ENCODE data around the gene BCL2L12.
A peak's percentile ranks its signal among the peaks of the same experiment; 100 is the strongest.

Gene BCL2L12

GRCh38 chr19:49665036-49665350 is 740 bp upstream of the BCL2L12 start:
- no peak for FAIRE-seq

- no peak for FAIRE-seq
These were observed 349 bp downstream of the BCL2L12 start for GRCh38 chr19:49666120-49666444.

GRCh38 chr19:49667473-49667872 is 1.7 kb downstream of the BCL2L12 start:
- FAIRE-seq, result no peak

DNA sequence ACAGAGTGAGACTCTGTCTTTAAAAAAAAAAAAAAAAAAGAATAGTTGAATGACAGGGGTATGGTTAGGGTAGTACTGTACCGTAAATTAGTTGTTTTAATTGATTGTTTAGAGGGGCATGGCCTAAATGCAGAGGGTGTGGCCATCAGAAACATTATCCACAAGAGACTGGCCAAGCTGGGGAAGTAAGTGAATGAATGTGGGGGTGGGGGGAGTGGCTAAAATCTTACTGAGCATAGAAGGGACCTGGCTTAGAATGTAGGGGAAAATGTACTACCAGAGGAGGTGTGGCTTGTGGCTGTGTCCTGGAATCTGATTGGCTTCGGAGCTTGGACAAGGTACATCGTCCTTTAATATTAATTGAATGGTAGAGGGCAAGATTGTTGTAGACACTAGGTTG is 3.8 kb downstream of the BCL2L12 start:
- no peak for FAIRE-seq

- FAIRE-seq, result peak; percentile 28
These were observed 6.6 kb downstream of the BCL2L12 start for GRCh38 chr19:49672131-49672919.

- FAIRE-seq, result no peak
These were observed 10.5 kb downstream of the BCL2L12 start for GRCh38 chr19:49676136-49676783.

DNA sequence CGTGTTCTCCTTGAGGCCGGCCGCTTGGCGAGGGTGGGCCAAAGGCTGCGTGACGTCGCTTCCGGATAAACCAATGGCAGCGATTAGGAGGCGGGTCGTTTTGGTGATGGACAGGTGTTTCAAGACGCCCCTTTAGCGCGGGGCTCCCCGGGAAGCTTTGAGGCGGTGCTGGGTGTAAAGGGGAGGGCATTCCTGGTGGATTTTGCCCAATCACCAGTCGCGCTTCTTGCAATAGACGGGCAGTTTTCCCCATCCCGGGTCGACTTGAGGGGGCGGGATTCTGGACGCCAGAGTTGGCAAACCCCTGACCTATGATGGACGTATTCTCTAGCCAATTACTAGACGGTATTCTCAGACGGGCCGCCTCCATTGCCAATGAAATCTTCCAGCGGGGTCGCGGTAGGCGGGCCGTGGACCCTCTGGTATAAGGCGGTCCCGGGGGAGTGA is 11.1 kb downstream of the BCL2L12 start:
- FAIRE-seq, result peak; percentile 100

GRCh38 chr19:49677231-49677900 is 11.6 kb downstream of the BCL2L12 start, which contains the start of gene PRMT1:
Gene PRMT1, plus strand, starts transcription at chr19:49677271. Its CDS starts 10 bp downstream, at chr19:49677281.
- FAIRE-seq, result no peak

DNA sequence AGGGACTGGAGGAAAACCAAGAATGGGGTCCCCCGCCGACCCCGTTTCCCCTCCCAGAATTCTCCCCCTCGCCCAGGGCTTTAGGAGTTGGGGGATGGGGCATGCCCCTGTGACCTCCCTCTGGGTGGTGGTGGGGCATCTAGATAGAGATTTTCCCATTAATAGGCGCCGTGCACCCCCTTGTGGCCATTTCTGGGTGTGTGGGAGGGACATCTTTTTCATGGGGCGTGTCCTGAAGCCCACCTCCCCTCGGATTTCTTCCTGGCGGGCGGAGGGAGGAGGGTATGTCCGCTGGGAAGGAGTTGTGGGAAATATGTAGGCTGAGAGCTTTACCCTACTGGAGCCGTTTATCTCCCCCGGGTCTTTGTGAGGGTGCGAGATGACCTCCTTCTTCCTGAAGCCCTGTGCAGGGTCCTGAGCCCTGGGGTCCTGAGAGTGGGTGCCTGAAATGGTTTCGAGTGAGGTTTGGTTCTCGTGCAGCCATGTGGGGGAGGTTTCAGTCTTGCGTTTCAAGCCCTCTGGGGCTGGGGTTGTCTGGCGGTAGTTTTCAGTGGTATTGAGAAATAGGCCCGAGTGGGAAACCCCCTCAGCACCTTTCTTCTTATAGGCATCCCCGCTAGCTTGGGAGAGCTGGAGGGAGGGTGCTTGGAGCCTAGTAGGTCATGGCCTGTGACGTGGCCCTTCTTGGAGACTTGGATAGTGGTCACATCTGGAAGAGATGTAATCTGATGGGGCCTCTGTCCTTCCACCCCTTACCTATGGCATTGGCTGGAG is 12.4 kb downstream of the BCL2L12 start:
- no peak for FAIRE-seq

- no peak for FAIRE-seq
These were observed 13.4 kb downstream of the BCL2L12 start for GRCh38 chr19:49678985-49679770.

DNA sequence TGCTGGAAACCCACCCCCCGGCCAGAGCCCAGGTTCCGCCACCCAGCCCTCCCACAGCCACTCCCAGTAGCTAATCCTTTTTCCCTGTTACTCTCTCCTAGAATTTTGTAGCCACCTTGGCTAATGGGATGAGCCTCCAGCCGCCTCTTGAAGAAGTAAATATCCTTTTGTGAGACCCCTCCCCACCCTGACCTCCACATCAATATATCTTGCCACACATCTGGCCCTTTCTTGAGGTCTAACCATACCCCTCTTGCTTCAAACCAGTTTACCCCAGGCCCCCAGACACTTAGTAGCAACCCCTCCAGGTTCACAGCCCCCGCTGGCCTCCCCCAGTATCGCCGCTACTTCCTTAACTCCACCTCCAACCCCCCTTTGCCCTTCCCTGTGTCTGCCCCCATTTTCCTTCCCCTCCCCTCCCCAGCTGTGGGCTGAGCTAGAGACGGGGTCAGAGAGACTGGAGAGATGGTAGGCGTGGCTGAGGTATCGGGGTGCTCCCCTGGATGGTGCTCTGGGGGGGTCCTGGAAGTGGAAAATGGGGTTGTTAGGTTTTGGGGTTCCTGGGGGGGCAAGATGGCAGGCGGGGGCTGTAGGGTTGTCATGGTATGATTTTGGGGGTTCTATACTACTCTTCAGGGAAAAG is 14.2 kb downstream of the BCL2L12 start:
- no peak for FAIRE-seq

GRCh38 chr19:49680421-49681351 is 15.0 kb downstream of the BCL2L12 start:
- peak; percentile 57 for FAIRE-seq

DNA sequence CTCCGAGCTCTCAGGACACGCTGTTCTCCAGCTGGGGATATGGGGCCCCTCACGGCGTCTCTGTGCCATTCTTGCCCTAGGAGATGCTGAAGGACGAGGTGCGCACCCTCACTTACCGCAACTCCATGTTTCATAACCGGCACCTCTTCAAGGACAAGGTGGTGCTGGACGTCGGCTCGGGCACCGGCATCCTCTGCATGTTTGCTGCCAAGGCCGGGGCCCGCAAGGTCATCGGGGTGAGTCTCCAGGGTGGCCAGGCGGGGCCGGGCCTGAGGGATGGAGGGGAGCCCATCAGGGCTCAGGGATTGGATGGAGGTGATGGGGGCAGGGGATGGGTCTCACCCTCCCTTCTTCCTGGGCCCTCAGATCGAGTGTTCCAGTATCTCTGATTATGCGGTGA is 16.1 kb downstream of the BCL2L12 start:
- no peak for FAIRE-seq

DNA sequence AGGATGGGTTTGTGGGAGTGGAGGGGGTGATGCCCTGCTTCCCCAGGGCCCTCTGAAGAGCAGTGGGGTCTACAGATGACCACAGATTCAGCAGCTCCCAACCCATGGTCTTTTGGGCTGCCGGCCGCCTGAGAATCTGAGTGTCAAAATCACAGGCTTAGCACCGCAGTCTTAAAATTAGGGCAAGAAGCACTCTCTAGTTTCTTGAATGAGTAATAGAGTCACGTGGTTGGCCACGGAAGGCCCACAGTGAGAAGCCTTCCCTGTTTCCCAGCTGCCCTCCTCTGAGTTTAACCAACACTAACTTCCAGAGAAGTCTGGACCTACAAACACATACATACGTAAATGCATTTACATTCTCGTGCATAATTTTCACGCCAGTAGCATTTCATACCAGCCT is 16.5 kb downstream of the BCL2L12 start:
- no peak for FAIRE-seq

- no peak for FAIRE-seq
These were observed 18.1 kb downstream of the BCL2L12 start for GRCh38 chr19:49683814-49684250.

GRCh38 chr19:49684251-49684982 is 18.7 kb downstream of the BCL2L12 start:
- no peak for FAIRE-seq

DNA sequence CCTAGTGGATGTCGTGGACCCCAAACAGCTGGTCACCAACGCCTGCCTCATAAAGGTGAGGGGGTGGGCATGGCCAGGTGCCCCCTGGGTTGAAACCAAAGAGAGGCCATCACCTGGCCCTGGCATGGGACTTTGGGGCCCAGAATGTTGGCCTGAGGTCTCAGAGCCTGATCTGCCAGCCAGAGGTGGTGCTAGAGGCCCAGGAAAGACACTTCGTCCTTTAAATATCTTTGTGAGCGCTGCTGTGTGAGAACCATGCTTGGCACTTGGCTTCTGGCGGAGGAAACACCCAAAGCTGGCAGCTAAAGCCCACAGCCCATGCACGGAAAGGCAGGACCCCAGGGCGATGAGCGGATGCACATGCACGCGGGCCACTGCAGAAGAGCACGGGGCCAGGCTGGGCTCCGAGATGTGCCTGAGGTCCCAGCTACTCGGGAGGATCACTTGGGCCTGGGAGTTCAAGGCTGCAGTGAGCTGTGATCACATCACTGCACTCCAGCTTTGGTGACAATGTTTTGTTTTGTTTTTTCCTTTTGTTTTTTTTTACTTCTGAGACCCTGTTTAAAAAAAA is 19.3 kb downstream of the BCL2L12 start:
- no peak for FAIRE-seq

DNA sequence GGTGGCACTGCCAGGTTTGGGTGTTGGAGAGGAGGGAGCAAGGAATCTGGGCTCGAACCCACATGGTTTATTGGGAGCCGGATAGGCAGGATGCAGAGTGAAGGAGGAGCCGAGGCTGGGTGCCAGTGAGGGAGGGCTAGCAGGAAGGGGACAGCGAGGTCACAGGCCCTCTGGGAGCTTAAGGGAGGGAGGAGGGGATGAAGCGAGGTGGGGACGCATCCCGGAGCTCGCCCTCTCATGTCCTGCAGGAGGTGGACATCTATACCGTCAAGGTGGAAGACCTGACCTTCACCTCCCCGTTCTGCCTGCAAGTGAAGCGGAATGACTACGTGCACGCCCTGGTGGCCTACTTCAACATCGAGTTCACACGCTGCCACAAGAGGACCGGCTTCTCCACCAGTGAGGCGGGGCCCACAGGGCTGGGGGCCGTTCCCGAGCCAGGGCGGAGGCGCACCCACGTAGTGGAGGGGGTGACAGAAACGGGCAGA is 20.2 kb downstream of the BCL2L12 start:
- FAIRE-seq, result no peak

GRCh38 chr19:49686503-49687088 is 20.9 kb downstream of the BCL2L12 start:
- no peak for FAIRE-seq

All from G401.6 (cell line).